Lower leg skin (tissue), 4 donors: ENCODE results near the gene EPHA4. TPM values are rescaled to one million over a fixed set of nuclear protein-coding genes. Genes with fewer than 3 reads are reported as not detected.

Experiments
- DNase-seq, 2 donors: peaks; one replicate each; pipeline ENCODE4 v3.0.0-alpha.2; 2019; ENCODE audit warnings: low spot score in 2 of 2
- H3K4me3 ChIP-seq: fragments of 200-600 bp; sonication (generic); 2 replicates; pipeline ENCODE4 v1.5.1; 2017; ENCODE audit warnings: mild to moderate bottlenecking, low read depth; ENCODE audit not compliant: poor library complexity, severe bottlenecking
- CTCF ChIP-seq, 3 donors: fragments of 450-650 bp; IDR thresholded peaks; one replicate each; pipeline ENCODE4 v1.5.1; 2016; ENCODE audit warnings: antibody characterized with exemption in 3 of 3, mild to moderate bottlenecking in 3 of 3, moderate library complexity in 2 of 3
- POLR2A ChIP-seq, 2 donors: fragments of 450-650 bp; IDR thresholded peaks; one replicate each; pipeline ENCODE4 v1.6.1; 2016 to 2017; ENCODE audit warnings: antibody characterized with exemption in 2 of 2, mild to moderate bottlenecking in 1 of 2, moderate library complexity in 1 of 2
- WGBS, 2 donors: methylation state at CpG; one replicate each; pipeline ENCODE4 v1.1.5; 2018; 5-methylcytosine and 5-hydroxymethylcytosine counted together
- intact Hi-C: fragments of 100-400 bp; cut with DNase I; formaldehyde crosslinking; loops from one replicate; pipeline ENCODE4 v1.15.0; 2023; ENCODE audit warnings: low total_unique reads
- total RNA-seq, 4 donors: library from RNA; depleted of rRNA; stranded (reverse); fragments of >200 nt; gene quantifications; one replicate each; pipeline ENCODE4 v1.1.0, GENCODE V29; 2016

Gene EPHA4
- total RNA-seq, 4 donors from 2014 or later = 35.2 to 63.1 (median 53.7) TPM

- intact Hi-C loops = no loop called here
- DNase-seq = no peak
- no peak for TF ChIP-seq POLR2A (IDR thresholded peaks at IDR 0.05)
- no peak for TF ChIP-seq CTCF (IDR thresholded peaks at IDR 0.05)
- H3K4me3 ChIP-seq = no peak overlapping the region
Observed at GRCh38 chr2:221549143-221549542, 23.0 kb downstream of the EPHA4 start.

- H3K4me3 ChIP-seq = no peak overlapping the region
- intact Hi-C loops = no loop called here
- TF ChIP-seq CTCF (IDR thresholded peaks at IDR 0.05) (no peak), POLR2A (IDR thresholded peaks at IDR 0.05) (no peak)
- 70 to 76% methylated on average over 2 of the region's 2 CpGs for WGBS, 2 donors
- DNase-seq = no peak
Observed at GRCh38 chr2:221546505-221547225, 25.4 kb downstream of the EPHA4 start.

- 51 to 58% methylated on average over 6 of the region's 6 CpGs for WGBS, 2 donors
- H3K4me3 ChIP-seq = no peak overlapping the region
- intact Hi-C loops = no loop called here
- TF ChIP-seq POLR2A (IDR thresholded peaks at IDR 0.05) (no peak), CTCF (IDR thresholded peaks at IDR 0.05) (no peak)
- no peak for DNase-seq
Observed at GRCh38 chr2:221541131-221541735, 30.9 kb downstream of the EPHA4 start.

- no peak overlapping the region for H3K4me3 ChIP-seq
- no peak for DNase-seq
- 76 to 85% methylated on average over 4 of the region's 4 CpGs for WGBS, 2 donors
- TF ChIP-seq POLR2A (IDR thresholded peaks at IDR 0.05) (no peak), CTCF (IDR thresholded peaks at IDR 0.05) (no peak)
- intact Hi-C loops = no loop called here
Observed at GRCh38 chr2:221539246-221539645, 32.9 kb downstream of the EPHA4 start.

GRCh38 chr2:221535824-221536223, 36.3 kb downstream of the EPHA4 start:
- TF ChIP-seq POLR2A (IDR thresholded peaks at IDR 0.05) (no peak), CTCF (IDR thresholded peaks at IDR 0.05) (no peak)
- no peak for DNase-seq
- intact Hi-C loops = no loop called here
- WGBS, 2 donors = 54 to 61% methylated on average over 2 of the region's 2 CpGs
- no peak overlapping the region for H3K4me3 ChIP-seq
